ENCODE data around the gene CREB3.
A peak's percentile ranks its signal among the peaks of the same experiment; 100 is the strongest.

CREB3 gene

DNA sequence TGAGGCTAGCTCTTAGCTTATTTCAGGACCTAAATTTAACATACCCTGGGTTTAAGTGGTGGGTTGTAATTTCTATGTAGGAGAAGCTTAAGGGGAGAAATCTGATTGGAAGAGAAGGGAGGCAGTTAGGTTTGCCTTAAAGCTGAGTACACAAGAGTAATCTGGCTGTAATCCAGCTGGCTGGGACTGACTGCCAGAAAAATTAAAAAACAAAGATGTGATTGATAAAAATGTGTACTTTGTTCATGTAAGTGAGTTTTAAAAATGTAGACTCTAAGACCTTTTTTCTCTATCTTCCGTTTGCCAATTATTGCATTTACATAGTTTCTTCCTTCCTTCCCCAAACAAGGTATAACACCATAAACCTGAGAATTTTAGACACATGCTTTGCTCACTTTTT lies 39.1 kb downstream of the CREB3 start:
- no peaks in the 10 kb centered on the region for H3K27me3 ChIP-seq (ENCODE audit: control insufficient read depth in 1 of 2, insufficient read depth in 1 of 2, low read length in 2 of 2)
- no peak overlapping the region for H2BK12ac ChIP-seq (ENCODE audit: low read length in 2 of 2)

GRCh38 chr9:35771943-35772342 lies 39.5 kb downstream of the CREB3 start:
- H3K9ac ChIP-seq (ENCODE audit: low read length): no peak overlapping the region
- no peak overlapping the region for H3K23ac ChIP-seq (ENCODE audit: low read length in 2 of 2)
- no peak overlapping the region for H3K18ac ChIP-seq (ENCODE audit: low read depth in 1 of 2, low read length in 2 of 2)
- H4K91ac ChIP-seq (ENCODE audit: low read length): no peak overlapping the region
- no peak overlapping the region for H2BK5ac ChIP-seq (ENCODE audit: low read depth, low read length, poor library complexity, severe bottlenecking)
- no peak overlapping the region for H2BK12ac ChIP-seq (ENCODE audit: low read length in 2 of 2)
- H3K79me1 ChIP-seq (replicated peaks; ENCODE audit: low read length, poor library complexity, severe bottlenecking): peaks cover 16% of the 10 kb centered on the region
- 88% methylated on average over 3 of the region's 3 CpGs for WGBS
- no peaks in the 10 kb centered on the region for H3K27me3 ChIP-seq (ENCODE audit: control insufficient read depth in 1 of 2, insufficient read depth in 1 of 2, low read length in 2 of 2)
- H2AFZ ChIP-seq (ENCODE audit: low read depth, low read length): no peak overlapping the region
- H3K36me3 ChIP-seq (ENCODE audit: control insufficient read depth in 1 of 2, insufficient read depth in 2 of 2, low read depth in 1 of 2, low read length in 2 of 2): peaks cover 0 to 3% of the 10 kb centered on the region in 2 experiments
- peaks cover 8% of the 10 kb centered on the region for H3K4me1 ChIP-seq (ENCODE audit: control insufficient read depth, insufficient read depth, low read depth, low read length)
- no peak overlapping the region for H3K27ac ChIP-seq (ENCODE audit: low read length, poor library complexity, severe bottlenecking)
- no peaks in the 10 kb centered on the region for H3K9me3 ChIP-seq (ENCODE audit: control insufficient read depth, low read length)
- no peak for DNase-seq
- no peak overlapping the region for H3K14ac ChIP-seq (ENCODE audit: low read length in 2 of 2)
- H2AK5ac ChIP-seq (ENCODE audit: low read length, severe bottlenecking): no peak overlapping the region
- H3K4ac ChIP-seq (ENCODE audit: low read depth in 1 of 2, low read length in 2 of 2): no peak overlapping the region
- H2BK15ac ChIP-seq (ENCODE audit: low read depth, poor library complexity, severe bottlenecking): no peak overlapping the region
- H3K4me3 ChIP-seq (ENCODE audit: insufficient read depth in 1 of 2, low read depth in 1 of 2, low read length in 2 of 2): no peak overlapping the region
- no peak overlapping the region for H4K8ac ChIP-seq (ENCODE audit: low read length)
- H3K4me2 ChIP-seq (ENCODE audit: low read length, poor library complexity, severe bottlenecking): no peak overlapping the region
- H2BK120ac ChIP-seq (ENCODE audit: low read depth, low read length): no peak overlapping the region

More for the DNA sequence above, 39.1 kb downstream of the CREB3 start:
- H3K9me3 ChIP-seq (ENCODE audit: control insufficient read depth, low read length): no peaks in the 10 kb centered on the region
- no peak overlapping the region for H3K27ac ChIP-seq (ENCODE audit: low read length, poor library complexity, severe bottlenecking)
- H3K4me1 ChIP-seq (ENCODE audit: control insufficient read depth, insufficient read depth, low read depth, low read length): peaks cover 8% of the 10 kb centered on the region
- no peak overlapping the region for H2BK15ac ChIP-seq (ENCODE audit: low read depth, poor library complexity, severe bottlenecking)
- no peak overlapping the region for H3K14ac ChIP-seq (ENCODE audit: low read length in 2 of 2)
- no peak overlapping the region for H3K4me3 ChIP-seq (ENCODE audit: insufficient read depth in 1 of 2, low read depth in 1 of 2, low read length in 2 of 2)
- H4K91ac ChIP-seq (ENCODE audit: low read length): no peak overlapping the region
- no CpG with 5 or more reads among the region's 1 CpG for WGBS
- no peak for DNase-seq
- H3K36me3 ChIP-seq (ENCODE audit: control insufficient read depth in 1 of 2, insufficient read depth in 2 of 2, low read depth in 1 of 2, low read length in 2 of 2): peaks cover 0 to 3% of the 10 kb centered on the region in 2 experiments
- no peak overlapping the region for H2AFZ ChIP-seq (ENCODE audit: low read depth, low read length)
- no peak overlapping the region for H3K4ac ChIP-seq (ENCODE audit: low read depth in 1 of 2, low read length in 2 of 2)
- no peak overlapping the region for H3K9ac ChIP-seq (ENCODE audit: low read length)
- no peak overlapping the region for H2BK5ac ChIP-seq (ENCODE audit: low read depth, low read length, poor library complexity, severe bottlenecking)
- no peak overlapping the region for H2AK5ac ChIP-seq (ENCODE audit: low read length, severe bottlenecking)
- no peak overlapping the region for H3K4me2 ChIP-seq (ENCODE audit: low read length, poor library complexity, severe bottlenecking)
- H4K8ac ChIP-seq (ENCODE audit: low read length): no peak overlapping the region
- H3K79me1 ChIP-seq (replicated peaks; ENCODE audit: low read length, poor library complexity, severe bottlenecking): peaks cover 16% of the 10 kb centered on the region
- no peak overlapping the region for H2BK120ac ChIP-seq (ENCODE audit: low read depth, low read length)
- H3K18ac ChIP-seq (ENCODE audit: low read depth in 1 of 2, low read length in 2 of 2): no peak overlapping the region
- no peak overlapping the region for H3K23ac ChIP-seq (ENCODE audit: low read length in 2 of 2)

DNA sequence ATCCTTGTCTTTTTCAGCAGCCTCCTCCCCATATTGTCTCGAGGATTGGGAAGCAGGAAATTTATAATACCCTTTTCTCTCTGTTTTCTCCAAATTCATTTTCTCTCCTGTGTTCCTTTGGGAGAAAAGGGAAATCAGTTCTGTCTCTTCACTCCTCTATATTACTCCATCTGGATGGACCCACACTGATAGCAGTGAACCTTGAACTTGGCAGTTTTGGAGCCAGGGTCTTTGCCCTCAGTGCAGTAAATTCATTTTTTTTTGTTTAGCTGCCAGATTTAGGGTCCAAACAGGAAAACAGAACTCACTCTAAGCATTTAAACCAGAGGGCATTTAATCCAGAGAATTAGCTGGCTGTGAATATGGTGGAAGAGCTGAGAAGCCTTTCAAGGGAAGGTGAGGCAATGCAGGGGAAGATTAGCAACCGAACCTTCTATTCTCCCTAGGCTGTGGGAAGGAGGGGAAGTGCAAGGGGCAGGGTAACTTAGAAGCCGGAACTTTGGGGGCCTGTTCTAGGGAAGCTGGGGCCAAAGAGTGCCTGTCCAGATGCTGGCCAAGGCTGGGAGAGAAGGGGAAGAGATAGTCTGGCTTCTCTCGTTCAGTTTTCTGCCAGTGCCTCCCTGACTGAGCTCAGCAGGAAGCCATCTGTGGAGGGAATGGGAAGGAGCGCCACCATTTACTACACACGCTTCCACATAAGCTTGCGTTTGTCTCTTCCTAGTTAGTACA lies 42.6 kb downstream of the CREB3 start:
- H2BK5ac ChIP-seq (ENCODE audit: low read depth, low read length, poor library complexity, severe bottlenecking): no peak overlapping the region
- DNase-seq: no peak
- 60% methylated on average over 3 of the region's 7 CpGs for WGBS
- H3K18ac ChIP-seq (ENCODE audit: low read depth in 1 of 2, low read length in 2 of 2): peak overlapping the region in 1 of 2 experiments; percentile 41
- peaks cover 8% of the 10 kb centered on the region for H3K4me1 ChIP-seq (ENCODE audit: control insufficient read depth, insufficient read depth, low read depth, low read length)
- no peak overlapping the region for H2AK5ac ChIP-seq (ENCODE audit: low read length, severe bottlenecking)
- peaks cover 4% of the 10 kb centered on the region for H3K79me1 ChIP-seq (replicated peaks; ENCODE audit: low read length, poor library complexity, severe bottlenecking)
- H2BK12ac ChIP-seq (ENCODE audit: low read length in 2 of 2): no peak overlapping the region
- H3K36me3 ChIP-seq (ENCODE audit: control insufficient read depth in 1 of 2, insufficient read depth in 2 of 2, low read depth in 1 of 2, low read length in 2 of 2): no peaks in the 10 kb centered on the region
- no peak overlapping the region for H3K23ac ChIP-seq (ENCODE audit: low read length in 2 of 2)
- peaks cover 4 to 16% of the 10 kb centered on the region in 2 experiments for H3K27me3 ChIP-seq (ENCODE audit: control insufficient read depth in 1 of 2, insufficient read depth in 1 of 2, low read length in 2 of 2)
- H3K4me2 ChIP-seq (ENCODE audit: low read length, poor library complexity, severe bottlenecking): no peak overlapping the region
- no peak overlapping the region for H4K8ac ChIP-seq (ENCODE audit: low read length)
- no peak overlapping the region for H4K91ac ChIP-seq (ENCODE audit: low read length)
- no peak overlapping the region for H3K14ac ChIP-seq (ENCODE audit: low read length in 2 of 2)
- H3K4ac ChIP-seq (ENCODE audit: low read depth in 1 of 2, low read length in 2 of 2): no peak overlapping the region
- H2AFZ ChIP-seq (ENCODE audit: low read depth, low read length): no peak overlapping the region
- no peak overlapping the region for H3K4me3 ChIP-seq (ENCODE audit: insufficient read depth in 1 of 2, low read depth in 1 of 2, low read length in 2 of 2)
- H3K9ac ChIP-seq (ENCODE audit: low read length): no peak overlapping the region
- H2BK120ac ChIP-seq (ENCODE audit: low read depth, low read length): no peak overlapping the region
- H2BK15ac ChIP-seq (ENCODE audit: low read depth, poor library complexity, severe bottlenecking): no peak overlapping the region
- H3K27ac ChIP-seq (ENCODE audit: low read length, poor library complexity, severe bottlenecking): no peak overlapping the region
- H3K9me3 ChIP-seq (ENCODE audit: control insufficient read depth, low read length): no peaks in the 10 kb centered on the region

DNA sequence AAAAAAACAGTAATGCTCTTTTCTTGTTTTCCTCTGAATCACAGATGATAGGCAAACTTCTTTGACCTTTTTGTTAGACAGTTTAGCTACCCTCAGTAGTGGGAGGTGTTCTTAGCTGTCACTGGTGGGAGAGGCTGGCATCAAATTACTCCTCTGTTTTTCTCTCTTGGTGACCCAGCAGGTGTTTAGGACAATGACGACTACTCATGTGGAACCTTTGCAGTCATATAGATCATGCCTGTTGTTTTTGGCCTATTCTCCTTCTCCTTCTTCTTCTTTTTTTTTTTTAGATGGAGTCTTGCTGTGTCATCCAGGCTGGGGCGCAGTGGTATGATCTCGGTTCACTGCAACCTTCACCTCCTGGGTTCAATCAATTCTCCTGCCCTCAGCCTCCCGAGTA lies 43.6 kb downstream of the CREB3 start:
- Histone ChIP-seq H2BK5ac (ENCODE audit: low read depth, low read length, poor library complexity, severe bottlenecking) (no peak overlapping the region), H3K4me1 (ENCODE audit: control insufficient read depth, insufficient read depth, low read depth, low read length) (peaks cover 8% of the 10 kb centered on the region), H3K4ac (ENCODE audit: low read depth in 1 of 2, low read length in 2 of 2) (no peak overlapping the region), H3K18ac (ENCODE audit: low read depth in 1 of 2, low read length in 2 of 2) (no peak overlapping the region), H3K36me3 (ENCODE audit: control insufficient read depth in 1 of 2, insufficient read depth in 2 of 2, low read depth in 1 of 2, low read length in 2 of 2) (no peaks in the 10 kb centered on the region), H4K91ac (ENCODE audit: low read length) (no peak overlapping the region), H3K79me1 (replicated peaks; ENCODE audit: low read length, poor library complexity, severe bottlenecking) (peaks cover 4% of the 10 kb centered on the region), H3K9ac (ENCODE audit: low read length) (no peak overlapping the region), H3K27ac (ENCODE audit: low read length, poor library complexity, severe bottlenecking) (no peak overlapping the region), H3K23ac (ENCODE audit: low read length in 2 of 2) (no peak overlapping the region), H3K4me2 (ENCODE audit: low read length, poor library complexity, severe bottlenecking) (no peak overlapping the region), H2BK15ac (ENCODE audit: low read depth, poor library complexity, severe bottlenecking) (no peak overlapping the region), H3K9me3 (ENCODE audit: control insufficient read depth, low read length) (no peaks in the 10 kb centered on the region), H3K27me3 (ENCODE audit: control insufficient read depth in 1 of 2, insufficient read depth in 1 of 2, low read length in 2 of 2) (peaks cover 4 to 19% of the 10 kb centered on the region in 2 experiments), H3K14ac (ENCODE audit: low read length in 2 of 2) (no peak overlapping the region), H3K4me3 (ENCODE audit: insufficient read depth in 1 of 2, low read depth in 1 of 2, low read length in 2 of 2) (no peak overlapping the region), H2AK5ac (ENCODE audit: low read length, severe bottlenecking) (no peak overlapping the region), H2BK120ac (ENCODE audit: low read depth, low read length) (no peak overlapping the region), H2AFZ (ENCODE audit: low read depth, low read length) (no peak overlapping the region), H2BK12ac (ENCODE audit: low read length in 2 of 2) (no peak overlapping the region), H4K8ac (ENCODE audit: low read length) (no peak overlapping the region)
- 100% methylated on average over 2 of the region's 4 CpGs for WGBS
- no peak for DNase-seq
